HG03439 (cell line): Measurements from ENCODE around the gene CXorf58.

Experiments
- ATAC-seq: cut with Tn5 transposase; IDR thresholded peaks from one replicate; pipeline ENCODE4 v1.9.1; 2021; ENCODE audit warnings: mild to moderate bottlenecking, moderate library complexity; ENCODE audit not compliant: unreplicated experiment

Gene CXorf58

DNA sequence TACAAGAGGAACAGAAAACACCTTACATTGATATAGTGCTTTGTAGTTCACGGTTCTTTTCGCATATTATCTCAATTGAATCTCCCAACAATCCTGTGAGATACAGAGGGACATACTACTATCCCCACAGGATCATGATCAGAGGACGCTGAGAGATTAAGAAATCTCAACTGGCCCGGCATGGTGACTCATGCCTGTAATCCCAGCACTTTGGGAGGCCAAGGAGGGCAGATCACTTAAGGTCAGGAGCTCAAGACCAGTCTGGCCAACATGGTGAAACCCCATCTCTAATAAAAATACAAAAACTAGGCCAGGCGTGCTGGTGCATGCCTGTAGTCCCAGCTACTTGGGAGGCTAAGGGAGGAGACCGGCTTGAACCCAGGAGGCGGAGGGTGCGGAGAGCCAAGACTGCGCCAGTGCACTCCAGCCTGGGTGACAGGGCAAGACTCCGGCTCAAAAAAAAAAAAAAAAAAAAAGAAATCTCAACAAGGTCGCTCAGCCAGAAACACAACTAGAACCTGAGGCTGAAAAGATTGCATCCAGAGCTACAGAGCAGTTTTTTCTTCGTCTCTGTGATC is 7.5 kb upstream of the CXorf58 start:
- ATAC-seq: no peak

DNA sequence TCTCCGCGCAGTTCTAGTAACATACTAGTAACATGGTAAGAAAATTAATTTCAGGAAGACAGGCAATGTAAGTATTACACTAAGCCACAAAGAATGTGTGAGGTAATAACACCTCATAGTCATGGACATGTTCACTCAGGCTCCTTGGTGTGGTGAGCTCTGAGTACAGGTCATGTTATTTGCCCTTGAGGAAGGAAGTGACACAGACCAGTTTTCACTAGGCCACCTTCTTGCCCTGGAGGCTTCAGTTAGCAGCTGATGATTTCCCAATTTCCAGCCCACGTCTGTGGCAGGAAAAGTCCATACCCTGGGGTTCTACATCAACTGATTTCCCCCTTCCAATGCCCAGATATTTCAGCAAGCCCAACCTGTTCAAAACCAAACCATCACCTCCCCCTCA is 6.7 kb upstream of the CXorf58 start:
- ATAC-seq: no peak

DNA sequence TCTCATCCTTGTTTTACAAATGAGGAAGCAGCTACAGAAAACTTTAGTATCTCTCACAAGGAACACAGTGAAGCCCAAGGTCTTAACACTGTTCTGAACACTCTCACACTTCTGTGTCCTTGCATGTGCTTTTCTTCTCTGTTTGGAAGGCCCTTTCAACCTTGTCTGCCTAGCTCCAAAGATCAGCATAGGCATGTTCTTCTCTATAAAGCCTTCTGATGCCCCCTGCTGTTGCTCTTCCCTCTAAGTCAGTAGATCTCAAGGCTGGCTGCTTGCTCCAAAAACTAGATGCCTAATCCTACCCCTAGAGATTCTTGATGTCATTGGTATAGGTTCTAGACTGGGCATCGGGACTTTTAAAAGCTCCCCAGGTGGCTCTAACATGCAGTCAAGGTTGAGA is 6.0 kb upstream of the CXorf58 start:
- peak; percentile 61 for ATAC-seq

DNA sequence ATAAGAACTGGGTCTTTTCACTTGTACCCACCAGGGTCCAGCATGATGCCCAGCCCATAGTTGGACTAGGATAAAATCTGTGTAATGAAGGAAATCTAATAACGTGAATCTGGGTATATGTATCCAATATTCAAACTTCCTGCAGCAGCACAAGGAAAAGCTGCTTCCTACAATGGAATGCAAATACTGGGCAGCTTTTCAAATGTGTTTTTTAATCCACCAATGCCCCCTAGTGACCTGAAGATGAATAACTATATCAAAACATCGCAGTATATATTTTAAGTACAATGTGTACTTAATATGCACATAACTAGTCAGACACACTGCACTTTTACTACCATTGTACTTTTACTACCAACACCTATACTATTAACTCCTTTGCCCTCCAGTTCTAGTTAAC is 5.4 kb upstream of the CXorf58 start:
- no peak for ATAC-seq

DNA sequence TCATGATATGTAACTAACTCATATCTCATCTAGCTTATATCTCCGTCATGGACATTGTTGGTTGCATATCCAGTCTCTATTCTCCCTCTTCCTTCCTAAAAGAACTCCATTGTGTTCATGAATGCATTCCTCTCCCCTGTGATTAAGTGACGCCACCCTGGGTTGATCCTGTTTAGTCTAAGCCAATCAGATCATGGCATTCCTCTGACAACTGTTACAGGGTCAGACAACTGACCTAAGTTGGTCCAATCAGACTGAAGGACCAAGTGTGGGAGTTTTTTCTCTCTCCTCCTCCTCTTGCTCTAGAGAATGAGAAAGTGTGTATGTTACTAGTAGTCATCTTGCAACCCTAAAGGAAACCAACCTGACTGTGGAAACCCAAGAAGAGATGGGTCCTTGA is 3.7 kb upstream of the CXorf58 start:
- no peak for ATAC-seq

DNA sequence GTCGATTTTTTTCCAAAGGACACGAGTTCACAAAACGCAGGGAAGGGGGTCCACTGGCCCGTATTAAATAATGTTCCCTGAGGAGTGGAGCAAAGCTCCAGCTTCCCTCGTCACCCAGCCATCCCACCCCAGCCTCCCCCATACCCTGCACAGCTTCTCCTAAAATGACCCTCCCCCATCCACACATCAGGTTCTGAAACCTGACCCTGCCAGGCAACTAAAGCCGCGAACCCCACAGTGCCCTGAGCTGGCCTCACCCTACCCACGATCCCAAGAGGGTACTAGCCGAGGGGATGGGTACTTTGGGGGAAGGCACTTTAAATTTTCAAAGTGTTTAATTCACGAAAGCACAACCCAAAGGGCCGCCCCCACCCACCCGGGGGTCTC is 702 bp upstream of the CXorf58 start:
- peak; percentile 0 for ATAC-seq

DNA sequence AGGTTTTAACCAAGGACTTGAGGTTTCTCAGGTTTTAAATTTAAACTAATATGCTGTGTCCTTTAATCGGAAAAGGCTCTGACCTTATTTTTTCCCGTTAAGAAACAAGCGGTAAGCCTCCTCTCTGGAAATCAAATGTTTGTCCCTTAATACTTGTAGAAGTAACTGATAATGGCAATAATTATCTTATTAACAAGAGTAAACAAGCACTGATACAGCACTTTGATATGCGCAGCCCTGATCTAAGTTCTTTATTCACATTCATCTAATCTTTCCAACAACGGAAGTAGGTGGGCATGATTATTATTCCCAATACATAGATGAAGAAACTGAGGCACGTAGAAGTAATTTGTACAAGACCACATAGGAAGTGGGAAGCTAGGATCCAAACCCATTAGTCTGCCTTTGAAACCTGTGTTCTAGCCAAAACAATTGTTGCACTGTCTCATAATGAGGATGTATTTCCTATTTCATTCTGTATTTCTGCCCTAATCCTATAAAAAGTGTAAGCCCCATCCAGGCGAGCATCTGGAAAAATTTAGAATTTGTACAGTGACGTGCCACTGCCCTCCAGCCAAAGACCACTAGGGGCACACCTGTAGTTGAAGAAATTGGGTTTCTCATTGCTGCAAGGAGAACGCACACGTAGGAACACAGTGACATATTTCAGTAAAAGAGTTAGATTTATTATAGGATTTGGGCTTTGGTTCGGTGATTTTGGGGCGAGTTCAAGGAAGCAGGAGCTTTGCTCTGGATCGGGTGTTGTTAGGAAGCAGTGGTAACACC is 606 bp downstream of the CXorf58 start:
- ATAC-seq: no peak

DNA sequence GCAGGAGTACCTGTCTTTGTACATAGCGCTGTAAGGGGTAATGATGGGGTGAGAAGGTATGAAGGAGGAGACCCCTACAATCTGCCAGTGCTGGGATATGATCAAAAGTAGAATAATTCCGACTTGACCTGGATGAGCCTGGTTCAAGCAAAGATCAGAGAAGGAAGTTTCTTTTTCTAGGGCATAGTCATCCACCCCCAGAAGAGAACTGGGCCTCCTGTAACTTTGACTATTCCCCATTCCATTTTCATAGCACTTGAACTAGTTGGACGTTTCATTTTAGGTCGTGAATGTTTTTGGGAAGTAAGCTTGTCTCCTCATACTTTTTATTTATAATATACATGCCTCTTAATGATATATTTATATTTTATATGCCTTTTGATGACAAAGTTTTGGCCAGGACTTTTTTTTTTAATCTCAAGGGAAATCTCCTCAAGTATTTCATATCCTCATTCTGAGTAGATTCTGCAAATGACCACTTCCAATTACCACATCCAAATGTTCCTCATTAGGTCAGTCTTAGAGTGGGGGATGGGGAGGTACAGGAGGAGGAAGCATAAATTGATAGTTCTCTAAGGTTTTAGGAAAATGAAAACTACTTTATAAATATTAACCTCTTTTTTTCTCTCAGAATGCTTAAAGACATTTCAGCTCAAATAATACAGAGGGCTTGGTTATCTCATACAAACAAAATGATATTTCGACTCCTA is 3.5 kb downstream of the CXorf58 start:
- ATAC-seq: no peak

DNA sequence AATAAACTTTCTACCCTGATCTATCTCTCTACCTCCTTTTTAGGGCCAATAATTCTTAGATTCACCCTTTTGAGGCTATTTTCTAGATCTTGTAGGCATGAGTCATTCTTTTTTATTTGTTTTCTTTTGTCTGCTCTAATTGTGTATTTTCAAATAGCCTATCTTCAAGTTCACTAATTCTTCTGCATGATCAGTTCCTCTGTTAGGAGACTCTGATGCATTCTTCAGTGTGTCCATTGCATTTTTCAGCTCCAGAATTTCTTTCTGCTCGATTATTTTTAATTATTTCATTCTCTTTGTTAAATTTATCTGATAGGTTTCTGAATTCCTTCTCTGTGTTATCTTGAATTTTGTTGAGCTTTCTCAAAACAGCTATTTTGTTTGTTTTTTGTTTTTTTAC is 11.3 kb downstream of the CXorf58 start:
- no peak for ATAC-seq

DNA sequence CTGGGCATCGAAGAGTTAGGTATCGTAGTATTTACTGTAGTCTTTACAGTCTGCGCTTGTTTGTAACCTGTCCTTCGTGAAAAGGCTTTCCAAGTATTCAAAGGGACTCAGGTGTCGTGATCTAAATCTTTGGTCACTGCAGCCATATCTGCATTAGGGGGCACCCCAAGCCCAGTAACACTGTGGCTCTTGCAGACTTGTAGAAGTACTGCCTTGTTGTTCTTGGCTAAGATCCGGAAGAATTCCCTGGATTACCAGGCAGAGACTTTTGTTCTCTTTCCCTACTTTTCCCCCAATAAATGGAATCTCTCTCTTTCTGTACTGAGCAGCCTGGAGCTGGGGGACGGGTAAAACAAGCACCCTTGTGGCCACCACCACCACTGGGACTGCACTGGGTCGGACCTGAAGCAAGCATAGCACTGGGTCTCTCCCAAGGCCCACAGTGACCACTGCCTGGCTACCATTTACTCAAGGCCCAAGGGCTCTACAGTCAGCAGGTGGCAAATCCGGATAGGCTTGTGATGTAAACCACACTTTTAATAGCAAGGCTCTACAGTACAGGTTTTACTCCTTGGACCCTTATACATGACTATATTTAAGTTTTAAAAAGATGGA is 12.0 kb downstream of the CXorf58 start:
- ATAC-seq: no peak

DNA sequence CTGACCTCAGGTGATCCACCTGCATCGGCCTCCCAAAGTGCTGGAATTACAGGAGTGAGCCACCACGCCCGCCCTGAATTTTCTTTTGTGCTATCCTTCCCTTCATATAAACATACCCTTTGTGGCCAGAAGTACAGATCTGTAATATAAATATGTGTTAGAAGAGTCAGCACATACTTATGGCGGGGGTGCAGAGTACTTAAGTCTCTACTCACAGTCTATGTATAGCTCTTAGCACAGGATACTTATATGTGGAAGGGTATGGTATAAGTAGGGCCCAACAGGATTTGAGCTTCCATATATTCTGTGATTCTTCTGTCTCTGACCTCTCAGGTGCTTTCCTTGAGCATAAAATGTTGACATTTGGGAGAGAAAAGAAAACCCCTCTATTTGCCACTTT is 18.2 kb downstream of the CXorf58 start:
- no peak for ATAC-seq

DNA sequence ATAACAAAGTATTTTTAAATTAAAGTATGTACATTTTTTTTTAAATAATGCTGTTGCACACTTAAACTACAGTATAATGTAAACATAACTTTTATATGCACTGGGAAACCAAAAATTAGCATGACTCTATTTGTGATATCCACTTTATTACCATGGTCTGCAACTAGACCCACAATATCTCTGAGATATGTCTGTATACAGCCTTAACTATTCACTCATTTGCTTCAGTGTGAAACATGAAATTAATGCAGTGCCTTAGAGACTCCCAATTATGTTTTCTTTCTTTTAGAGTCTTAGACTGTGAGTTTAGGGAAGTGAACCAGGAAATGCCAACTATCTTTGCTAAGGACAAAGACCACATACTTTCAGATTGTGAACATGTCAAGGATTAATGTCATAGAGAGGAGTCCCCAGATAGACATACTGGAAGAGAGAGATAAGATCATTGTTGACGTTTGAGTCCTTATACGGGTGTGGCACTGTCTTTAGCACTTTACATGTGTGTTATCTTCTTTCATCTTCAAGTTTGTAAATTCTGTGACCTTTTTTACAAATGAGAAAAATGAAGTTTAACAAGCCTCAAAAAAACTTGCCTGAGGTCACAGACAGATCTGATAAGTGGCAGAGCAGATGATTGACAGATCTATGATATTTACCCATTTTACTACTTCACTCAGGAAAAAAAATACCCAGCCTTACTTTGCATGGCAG is 23.2 kb downstream of the CXorf58 start:
- ATAC-seq: no peak

DNA sequence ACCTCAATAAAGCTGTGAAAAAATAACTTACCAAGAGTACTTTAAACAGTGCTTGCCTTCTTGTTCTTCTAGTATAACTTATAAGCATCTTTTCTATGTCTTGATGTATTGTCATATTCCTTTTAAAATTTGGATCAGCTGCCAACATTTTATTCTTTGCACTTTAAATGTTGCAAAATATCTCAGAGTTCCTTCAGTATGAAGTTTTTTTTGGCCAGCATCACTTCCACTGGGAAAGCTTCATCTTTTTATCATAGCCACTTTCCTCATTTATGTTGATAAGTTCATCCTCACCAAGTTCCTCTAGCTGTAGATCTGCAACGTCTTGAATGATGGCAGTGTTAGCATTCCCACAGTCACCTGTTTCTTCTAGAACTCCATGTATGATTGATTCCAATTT is 24.2 kb downstream of the CXorf58 start:
- ATAC-seq: no peak

DNA sequence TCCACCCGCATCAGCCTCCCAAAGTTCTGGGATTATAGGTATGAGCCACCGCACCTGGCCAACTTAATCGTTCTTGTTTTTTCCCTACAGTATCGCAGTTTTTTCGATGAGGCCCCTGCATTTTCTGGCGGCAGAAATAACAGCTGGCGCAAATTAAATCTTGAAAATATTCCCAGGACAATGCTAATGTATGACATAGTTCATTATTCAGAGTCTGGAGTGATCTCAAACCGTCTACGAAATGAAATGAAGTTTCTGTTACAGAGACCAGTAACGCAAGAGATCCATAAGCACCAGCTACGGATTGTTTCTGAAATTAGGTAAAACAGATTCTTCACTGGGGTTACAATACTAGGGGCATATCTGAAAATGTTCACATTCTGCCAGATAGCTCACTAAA is 27.3 kb downstream of the CXorf58 start:
- no peak for ATAC-seq

DNA sequence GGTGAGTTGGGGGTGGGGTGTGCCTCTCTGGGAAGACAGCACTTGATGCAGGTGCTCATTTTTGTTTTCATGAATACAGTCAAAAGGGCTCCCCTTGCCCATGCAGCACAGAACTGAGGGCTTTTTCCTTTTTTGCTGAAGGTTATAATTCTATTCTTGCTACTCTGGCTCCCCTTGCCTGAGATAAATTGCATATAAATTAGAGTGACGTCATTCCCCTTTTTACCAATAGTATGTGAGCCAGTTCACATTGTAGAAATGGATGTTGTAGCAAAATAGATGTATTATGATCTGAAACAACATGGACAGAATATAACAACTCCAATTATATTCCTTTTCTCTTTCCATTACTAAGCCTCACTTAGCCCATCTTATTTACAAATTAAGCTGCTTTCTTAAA is 28.4 kb downstream of the CXorf58 start:
- ATAC-seq: no peak

DNA sequence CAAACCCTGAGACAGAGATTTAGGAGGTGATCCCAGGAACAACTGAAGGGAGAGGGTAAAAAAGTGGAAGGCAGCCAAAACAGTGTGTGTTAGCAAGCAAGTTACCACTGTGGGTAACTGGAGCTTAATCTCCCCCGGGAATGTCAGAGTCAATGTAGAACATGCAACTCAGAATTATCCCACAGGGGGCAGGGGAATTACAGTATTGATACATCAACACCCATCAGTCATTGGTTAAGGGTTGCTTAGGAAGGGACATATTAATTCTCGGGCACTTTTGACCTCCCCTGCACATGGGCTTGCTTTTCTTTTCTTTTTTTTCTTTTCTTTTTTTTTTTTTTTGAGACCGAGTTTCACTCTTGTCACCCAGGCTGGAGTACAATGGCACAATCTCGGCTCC is 29.3 kb downstream of the CXorf58 start:
- ATAC-seq: no peak

DNA sequence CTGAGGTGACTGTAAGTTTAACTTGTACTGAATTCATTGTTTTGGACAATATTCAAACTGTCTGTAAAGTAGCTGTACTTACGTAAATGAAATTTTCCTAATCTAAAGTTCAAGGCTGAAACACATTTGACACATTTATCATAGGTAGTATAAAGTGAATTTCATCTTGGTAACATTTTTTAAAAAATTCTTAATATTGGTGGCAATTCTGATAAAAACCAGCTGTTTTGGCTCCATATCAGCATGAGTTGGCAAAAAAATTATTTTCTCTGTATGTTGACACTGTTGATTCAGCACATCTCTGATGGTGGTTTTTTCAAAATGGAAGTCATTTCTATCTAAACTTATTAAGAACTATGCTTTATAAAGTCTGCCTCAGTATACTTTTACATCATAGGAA is 30.9 kb downstream of the CXorf58 start:
- no peak for ATAC-seq

DNA sequence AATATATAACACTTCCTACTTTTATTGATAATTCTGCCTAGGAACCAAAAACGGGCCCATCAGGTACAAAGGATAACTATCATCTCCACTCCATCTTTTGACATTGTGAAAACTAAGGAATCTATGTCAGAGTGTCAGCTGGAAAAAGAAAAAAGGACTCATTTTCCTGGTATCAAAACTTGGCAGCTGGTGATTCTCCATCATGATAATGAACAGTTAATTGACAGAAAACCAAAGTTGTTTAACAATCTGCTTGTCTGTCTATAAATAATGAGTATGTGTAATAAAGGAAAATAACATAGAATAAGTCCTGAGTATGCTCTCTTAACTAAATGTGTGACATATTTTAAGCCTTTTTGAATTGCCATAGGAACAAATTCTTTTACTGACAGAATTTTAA is 31.4 kb downstream of the CXorf58 start:
- ATAC-seq: no peak

DNA sequence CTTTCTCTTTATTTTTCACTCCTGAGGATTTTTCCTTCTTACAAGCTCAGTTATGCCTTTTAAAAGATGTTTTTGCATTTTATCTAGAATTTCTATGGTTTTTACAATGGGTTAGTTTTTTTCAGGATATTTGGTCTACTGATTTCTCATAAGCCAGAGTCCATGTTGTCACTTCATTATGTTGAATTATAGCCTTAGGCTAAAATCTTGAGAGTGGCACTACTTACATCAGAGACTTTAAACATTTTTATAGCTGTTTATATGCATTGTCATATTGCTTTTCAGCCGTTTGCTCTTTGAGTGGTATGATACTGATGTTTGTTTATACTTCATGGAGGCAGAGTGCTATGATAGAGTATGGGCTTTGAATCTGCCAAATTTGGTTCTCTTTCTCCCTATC is 36.4 kb downstream of the CXorf58 start:
- no peak for ATAC-seq

DNA sequence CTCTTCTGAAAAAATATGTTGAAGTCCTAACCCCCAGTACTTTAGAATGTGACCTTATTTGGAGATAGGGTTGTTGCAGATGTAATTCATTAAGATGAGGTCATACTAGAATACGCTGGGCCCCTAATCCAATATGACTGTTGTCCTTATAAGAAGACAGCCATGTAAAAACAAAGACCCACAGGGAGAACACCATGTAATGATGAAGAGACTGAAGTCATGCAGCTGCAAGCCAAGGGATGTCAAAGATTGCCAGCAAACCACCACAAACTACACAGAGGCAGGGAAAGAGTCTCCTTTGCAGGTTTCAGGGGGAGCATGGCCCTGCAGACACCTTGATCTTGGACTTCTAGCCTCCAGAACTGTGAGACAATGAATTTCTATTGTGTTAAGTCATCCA is 37.4 kb downstream of the CXorf58 start:
- ATAC-seq: no peak

DNA sequence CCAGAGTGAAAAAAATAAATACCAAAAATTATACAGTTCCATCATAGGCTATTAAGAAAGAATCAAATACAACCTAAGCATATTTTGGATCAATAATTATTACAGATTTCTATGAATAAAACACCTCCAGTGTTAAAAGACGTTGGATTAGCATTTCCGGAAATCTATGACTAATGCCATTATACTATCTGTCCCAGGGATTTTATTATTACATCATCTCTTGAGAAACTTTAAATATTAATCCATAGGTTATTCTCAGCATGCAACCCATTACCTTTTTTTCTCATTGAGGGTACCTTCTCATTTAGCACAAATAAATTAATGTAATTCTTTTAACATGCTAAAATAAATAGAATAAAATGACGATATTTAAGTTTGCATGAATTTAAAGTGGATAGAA is 44.6 kb downstream of the CXorf58 start:
- no peak for ATAC-seq
